OCI-LY3 (cell line): ENCODE results near the gene HGS.

Source experiments
- H2AFZ ChIP-seq: fragments of 200-600, 300-600 bp; shearing (Covaris generic); 2 replicates; pipeline ENCODE4 v1.6.0; 2014; ENCODE audit warnings: antibody characterized with exemption, low read depth, low read length
- H3K27ac ChIP-seq: fragments of 200-600, 300-600 bp; sonication (generic); 2 replicates; pipeline ENCODE4 v1.5.1; 2014; ENCODE audit warnings: mild to moderate bottlenecking, low read length, moderate library complexity, mixed read lengths
- H3K27me3 ChIP-seq: fragments of 200-600, 300-600 bp; sonication (generic); 2 replicates; pipeline ENCODE4 v1.6.1; 2014; ENCODE audit warnings: low read depth, low read length, mixed read lengths
- H3K36me3 ChIP-seq: fragments of 200-600, 300-600 bp; sonication (generic); replicated peaks from 2 replicates; pipeline ENCODE3; 2014; ENCODE audit warnings: low read depth, low read length, mixed read lengths
- H3K4me1 ChIP-seq: fragments of 300-600, 200-600 bp; sonication (generic); 2 replicates; pipeline ENCODE4 v1.6.1; 2014; ENCODE audit warnings: low read length, mixed read lengths
- H3K4me2 ChIP-seq: fragments of 200-600, 300-600 bp; sonication (generic); 2 replicates; pipeline ENCODE4 v1.6.1; 2014; ENCODE audit warnings: low read length, mixed read lengths
- H3K4me3 ChIP-seq: fragments of 300-600, 200-600 bp; sonication (generic); 2 replicates; pipeline ENCODE4 v1.5.1; 2014; ENCODE audit warnings: antibody characterized with exemption, mild to moderate bottlenecking, low read length, moderate library complexity
- H3K79me2 ChIP-seq: fragments of 300-600, 200-600 bp; shearing (Covaris generic); 2 replicates; pipeline ENCODE4 v1.6.1; 2014; ENCODE audit warnings: mild to moderate bottlenecking, low read length, mixed read lengths
- H3K9ac ChIP-seq: fragments of 300-600, 200-600 bp; shearing (Covaris generic); 2 replicates; pipeline ENCODE4 v1.6.0; 2014; ENCODE audit warnings: mild to moderate bottlenecking, low read length, moderate library complexity
- H3K9me3 ChIP-seq: fragments of 200-600, 300-600 bp; shearing (Covaris generic); 2 replicates; pipeline ENCODE4 v1.6.1; 2014; ENCODE audit warnings: low read length, mixed read lengths; ENCODE audit not compliant: insufficient read depth
- H4K20me1 ChIP-seq: fragments of 200-600, 300-600 bp; sonication (generic); 2 replicates; pipeline ENCODE4 v1.6.1; 2016; ENCODE audit warnings: low read length, mixed read lengths; ENCODE audit not compliant: insufficient read depth
- CTCF ChIP-seq: fragments of 200-600, 300-600 bp; sonication (generic); IDR thresholded peaks from 2 replicates; pipeline ENCODE4 v1.5.1; 2014; ENCODE audit warnings: antibody characterized with exemption, low read length, low read depth
- EZH2phosphoT487 ChIP-seq: fragments of 200-600 bp; shearing (Covaris generic); IDR thresholded peaks from 2 replicates; pipeline ENCODE4 v1.6.1; 2018; ENCODE audit warnings: antibody characterized with exemption, mixed run types, low read depth

HGS gene

GRCh38 chr17:81667754-81668153 is 16.1 kb upstream of the HGS start:
- Histone ChIP-seq H3K4me3 (peak overlapping the region; percentile 96), H3K36me3 (peaks cover 45% of the 10 kb centered on the region), H3K4me2 (peak overlapping the region; percentile 83), H3K9me3 (no peaks in the 10 kb centered on the region), H3K27ac (no peak overlapping the region), H3K4me1 (peaks cover 22% of the 10 kb centered on the region), H3K27me3 (no peaks in the 10 kb centered on the region), H4K20me1 (no peaks in the 10 kb centered on the region), H2AFZ (no peak overlapping the region), H3K79me2 (peaks cover 42% of the 10 kb centered on the region), H3K9ac (no peak overlapping the region)
- no peak for TF ChIP-seq CTCF
- no peak for TF ChIP-seq EZH2phosphoT487

GRCh38 chr17:81672504-81672903 is 11.3 kb upstream of the HGS start:
- Histone ChIP-seq H3K27me3 (no peaks in the 10 kb centered on the region), H2AFZ (no peak overlapping the region), H3K79me2 (peaks cover 16% of the 10 kb centered on the region), H3K4me2 (no peak overlapping the region), H3K4me1 (peaks cover 9% of the 10 kb centered on the region), H3K36me3 (peaks cover 38% of the 10 kb centered on the region), H3K4me3 (no peak overlapping the region), H4K20me1 (no peaks in the 10 kb centered on the region), H3K9me3 (no peaks in the 10 kb centered on the region), H3K27ac (no peak overlapping the region), H3K9ac (no peak overlapping the region)
- TF ChIP-seq CTCF (no peak), EZH2phosphoT487 (no peak)

GRCh38 chr17:81672954-81673353 is 10.9 kb upstream of the HGS start:
- no peaks in the 10 kb centered on the region for H4K20me1 ChIP-seq
- H3K27ac ChIP-seq, result no peak overlapping the region
- TF ChIP-seq EZH2phosphoT487, result no peak
- TF ChIP-seq CTCF, result no peak

GRCh38 chr17:81673561-81674258 is 10.1 kb upstream of the HGS start:
- Histone ChIP-seq H2AFZ (no peak overlapping the region), H3K27me3 (no peaks in the 10 kb centered on the region), H3K4me3 (no peak overlapping the region), H3K4me1 (no peaks in the 10 kb centered on the region), H3K9me3 (no peaks in the 10 kb centered on the region), H4K20me1 (no peaks in the 10 kb centered on the region), H3K36me3 (peaks cover 29% of the 10 kb centered on the region), H3K27ac (no peak overlapping the region), H3K79me2 (peaks cover 5% of the 10 kb centered on the region; the same call in 1 of the 2 replicates), H3K4me2 (no peak overlapping the region), H3K9ac (no peak overlapping the region)
- no peak for TF ChIP-seq EZH2phosphoT487

More at GRCh38 chr17:81672954-81673353, 10.9 kb upstream of the HGS start:
- Histone ChIP-seq H3K79me2 (peaks cover 12% of the 10 kb centered on the region), H3K36me3 (peaks cover 33% of the 10 kb centered on the region), H3K9ac (no peak overlapping the region), H3K4me3 (no peak overlapping the region), H3K27me3 (no peaks in the 10 kb centered on the region), H3K4me1 (peaks cover 4% of the 10 kb centered on the region), H3K9me3 (no peaks in the 10 kb centered on the region), H2AFZ (no peak overlapping the region), H3K4me2 (no peak overlapping the region)
